Measurements from ENCODE around the gene PSTPIP2. TPM values are rescaled to one million over a fixed set of nuclear protein-coding genes. Genes with fewer than 3 reads are reported as not detected.

Gene PSTPIP2
- total RNA-seq, 1 experiment from 2014 or later: 3.3 TPM

GRCh38 chr18:46040747-46041104 lies 31.3 kb downstream of the PSTPIP2 start:
- Histone ChIP-seq H3K18ac (ENCODE audit: insufficient read length, low read depth, low read length) (no peak overlapping the region), H2BK120ac (ENCODE audit: low read depth, low read length, poor library complexity, severe bottlenecking) (no peak overlapping the region), H4K20me1 (ENCODE audit: control insufficient read depth, insufficient read depth, insufficient read length) (no peaks in the 10 kb centered on the region), H2BK20ac (ENCODE audit: low read depth, low read length, poor library complexity, severe bottlenecking) (no peak overlapping the region), H3K4me1 (ENCODE audit: insufficient read depth, low read length) (no peaks in the 10 kb centered on the region), H4K5ac (ENCODE audit: insufficient read length, low read depth, low read length) (no peak overlapping the region), H3K23me2 (ENCODE audit: insufficient read length, low read depth, low read length, poor library complexity, severe bottlenecking) (no peaks in the 10 kb centered on the region), H3K14ac (ENCODE audit: insufficient read depth, low read length) (no peak overlapping the region), H3K23ac (ENCODE audit: insufficient read length, low read depth, low read length) (no peak overlapping the region), H3T11ph (ENCODE audit: low read length) (no peak overlapping the region), H4K8ac (replicated peaks; ENCODE audit: insufficient read length, low read depth, low read length) (no peak overlapping the region), H3K79me1 (ENCODE audit: insufficient read depth, low read depth, low read length, poor library complexity, severe bottlenecking) (no peaks in the 10 kb centered on the region), H3K79me2 (ENCODE audit: insufficient read depth, low read length) (no peaks in the 10 kb centered on the region), H2BK15ac (ENCODE audit: low read depth, low read length) (no peak overlapping the region), H3K9me3 (ENCODE audit: control insufficient read depth, low read depth, low read length) (no peaks in the 10 kb centered on the region), H3K9ac (ENCODE audit: extremely low read depth, insufficient read length, low read length) (no peak overlapping the region), H2BK5ac (ENCODE audit: insufficient read length, low read length) (no peak overlapping the region), H4K91ac (ENCODE audit: insufficient read length, low read depth, low read length) (no peak overlapping the region), H3K4me2 (ENCODE audit: insufficient read depth, insufficient read length, low read length) (no peak overlapping the region), H2AFZ (ENCODE audit: low read length) (no peak overlapping the region), H3K27ac (ENCODE audit: insufficient read length, low read depth, low read length) (no peak overlapping the region), H2BK12ac (ENCODE audit: insufficient read length, low read depth, low read length) (no peak overlapping the region), H3K27me3 (ENCODE audit: insufficient read depth, low read length) (no peaks in the 10 kb centered on the region), H3K4ac (ENCODE audit: low read depth, low read length) (no peak overlapping the region), H2AK5ac (ENCODE audit: insufficient read length, low read length) (no peak overlapping the region), H3K56ac (ENCODE audit: insufficient read length, low read depth, low read length) (no peak overlapping the region)
- no peaks in the 10 kb centered on the region; a peak in 1 of 5 replicates for H3K9me3 Mint-ChIP-seq
- H3K4me3 Mint-ChIP-seq: no peak overlapping the region
- no peak for DNase-seq
- WGBS (ENCODE audit: extremely low coverage, insufficient read length, low lambda C conversion rate): no CpG with 5 or more reads among the region's 5 CpGs
- no peaks in the 10 kb centered on the region for H3K36me3 Mint-ChIP-seq (ENCODE audit: insufficient read depth in 1 of 3, low read depth in 3 of 3)
- peaks cover 3% of the 10 kb centered on the region; the same call in 1 of the 2 replicates for H3K27me3 Mint-ChIP-seq (ENCODE audit: low read depth)
- TF ChIP-seq, protein P1, sequence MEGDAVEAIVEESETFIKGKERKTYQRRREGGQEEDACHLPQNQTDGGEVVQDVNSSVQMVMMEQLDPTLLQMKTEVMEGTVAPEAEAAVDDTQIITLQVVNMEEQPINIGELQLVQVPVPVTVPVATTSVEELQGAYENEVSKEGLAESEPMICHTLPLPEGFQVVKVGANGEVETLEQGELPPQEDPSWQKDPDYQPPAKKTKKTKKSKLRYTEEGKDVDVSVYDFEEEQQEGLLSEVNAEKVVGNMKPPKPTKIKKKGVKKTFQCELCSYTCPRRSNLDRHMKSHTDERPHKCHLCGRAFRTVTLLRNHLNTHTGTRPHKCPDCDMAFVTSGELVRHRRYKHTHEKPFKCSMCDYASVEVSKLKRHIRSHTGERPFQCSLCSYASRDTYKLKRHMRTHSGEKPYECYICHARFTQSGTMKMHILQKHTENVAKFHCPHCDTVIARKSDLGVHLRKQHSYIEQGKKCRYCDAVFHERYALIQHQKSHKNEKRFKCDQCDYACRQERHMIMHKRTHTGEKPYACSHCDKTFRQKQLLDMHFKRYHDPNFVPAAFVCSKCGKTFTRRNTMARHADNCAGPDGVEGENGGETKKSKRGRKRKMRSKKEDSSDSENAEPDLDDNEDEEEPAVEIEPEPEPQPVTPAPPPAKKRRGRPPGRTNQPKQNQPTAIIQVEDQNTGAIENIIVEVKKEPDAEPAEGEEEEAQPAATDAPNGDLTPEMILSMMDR (conservative IDR thresholded peaks at IDR 0.05): no peak
- peaks cover 9 to 12% of the 10 kb centered on the region in 2 experiments for H3K4me1 Mint-ChIP-seq
- no peak overlapping the region for H3K27ac Mint-ChIP-seq
